A549 (cell line): Measurements from ENCODE around the gene GPR171.

Experiments used
- CTCF ChIP-seq: fragments of >200 bp; sonication (Bioruptor Twin); formaldehyde crosslinking; IDR thresholded peaks from 3 replicates; pipeline ENCODE4 v1.5.1; 2016
- E2F6 ChIP-seq: IDR thresholded peaks from 2 replicates; pipeline ENCODE4 v1.6.1; 2012; ENCODE audit warnings: low read depth, borderline replicate concordance
- ESRRA ChIP-seq: fragments of 150-350 bp; IDR thresholded peaks from 2 replicates; pipeline ENCODE4 v1.6.1; 2014; ENCODE audit warnings: mild to moderate bottlenecking, low read length, borderline replicate concordance
- KDM1A ChIP-seq: fragments of 200-600 bp; sonication (generic); IDR thresholded peaks from 2 replicates; pipeline ENCODE4 v1.6.1; 2016; ENCODE audit warnings: low read depth, mild to moderate bottlenecking
- PBX3 ChIP-seq: IDR thresholded peaks from 2 replicates; pipeline ENCODE4 v1.6.1; 2012
- POLR2AphosphoS2 ChIP-seq: conservative IDR thresholded peaks from 2 replicates; pipeline ENCODE4 v1.6.1; 2012; ENCODE audit warnings: low read length, improper control_type of control experiment, inconsistent platforms
- RAD21 ChIP-seq, 2 experiments: fragments of >200 bp in 1 of 2; sonication (Bioruptor Twin) in 1 of 2; formaldehyde crosslinking in 1 of 2; IDR thresholded peaks in 1 of 2; conservative IDR thresholded peaks in 1 of 2; 2 replicates in 1 of 2; 3 replicates in 1 of 2; pipeline ENCODE4 v1.6.1; 2012 to 2018; ENCODE audit warnings: inconsistent platforms in 1 of 2
- USF2 ChIP-seq: fragments of 450-650 bp; IDR thresholded peaks from 2 replicates; pipeline ENCODE4 v1.6.1; 2014; ENCODE audit warnings: antibody characterized with exemption
- ZSCAN20 ChIP-seq: fragments of 250-450 bp; sonication (Bioruptor Pico); IDR thresholded peaks from 2 replicates; pipeline ENCODE4 v1.8.0; 2022; ENCODE audit warnings: mild to moderate bottlenecking, moderate library complexity

GRCh38 chr3:151210676-151211381 lies 7.8 kb upstream of the GPR171 start:
- TF ChIP-seq ZSCAN20 (CRISPR knock-in tag) (no peak), PBX3 (no peak), USF2 (no peak), CTCF (peak; percentile 8; the same call in 1 of the 3 replicates), RAD21 (conservative IDR thresholded peaks at IDR 0.05 in 1 of 2, IDR thresholded peaks at IDR 0.05 in 1 of 2) (no peak), POLR2AphosphoS2 (no peak), KDM1A (no peak), ESRRA (no peak), E2F6 (no peak)
